ENCODE measurements around the gene USB1.
"Not testable (repeated sequence)": the region's sequence is repeated elsewhere in the genome, so short reads cannot be mapped to it uniquely, and the experiment has no call there.

Gene USB1

GRCh38 chr16:57994361-57994760 lies 6.8 kb upstream of the USB1 start:
- no peak for DNase-seq (ENCODE audit: low read depth, low spot score)

DNA sequence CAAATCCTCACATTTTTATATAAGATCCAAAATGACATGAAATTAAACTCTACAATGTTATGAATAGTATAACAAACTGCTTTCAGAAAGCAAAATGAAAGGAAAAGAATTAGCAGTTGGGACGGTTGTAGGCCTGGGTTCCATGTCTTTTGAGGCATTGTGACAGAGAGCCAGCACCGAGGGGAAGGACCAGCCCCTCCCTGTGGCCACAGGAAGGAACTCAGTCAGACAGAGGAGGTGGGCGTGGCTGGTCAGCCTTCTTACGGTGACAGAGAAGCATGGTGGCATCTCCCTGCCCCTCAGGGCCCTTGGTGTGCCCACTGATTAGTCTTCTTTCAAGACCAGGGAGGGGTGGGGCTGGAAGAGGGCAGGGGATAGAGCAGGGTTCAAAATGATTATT lies 6.4 kb upstream of the USB1 start:
- DNase-seq (ENCODE audit: low read depth, low spot score): no peak

DNA sequence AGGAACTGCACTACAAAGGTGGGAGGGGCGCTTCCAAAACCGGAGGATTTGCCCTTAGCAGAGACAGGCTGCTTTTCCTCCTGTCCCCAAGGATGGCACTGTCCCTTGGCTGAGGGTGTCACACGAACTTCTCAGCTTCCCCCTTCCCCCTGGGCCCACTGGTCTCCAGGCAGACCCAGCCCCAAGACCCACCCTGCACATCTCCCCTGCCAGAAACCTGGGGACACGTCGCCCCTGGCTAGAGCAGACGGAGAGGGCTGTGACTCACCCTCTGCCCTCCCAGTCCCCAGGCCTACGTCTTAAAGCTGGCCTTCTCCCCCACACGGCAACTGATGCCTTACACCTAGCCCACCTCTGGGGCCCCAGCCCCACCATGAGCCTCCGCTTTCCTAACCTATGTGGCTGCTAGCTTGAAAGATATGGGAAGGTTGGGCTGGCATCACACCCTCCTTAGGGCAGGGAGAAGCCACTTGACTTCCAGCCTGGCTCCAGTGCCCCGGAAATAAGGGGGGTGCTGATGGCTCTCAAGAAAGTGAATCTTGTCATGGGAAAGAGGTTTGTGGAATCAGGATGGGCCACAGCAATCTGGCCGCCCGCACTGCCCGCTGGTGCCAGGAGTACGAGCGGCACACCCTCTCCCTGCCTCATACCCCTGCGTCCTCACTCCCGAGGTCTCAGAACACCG lies 5.3 kb upstream of the USB1 start:
- DNase-seq (ENCODE audit: low read depth, low spot score): no peak

DNA sequence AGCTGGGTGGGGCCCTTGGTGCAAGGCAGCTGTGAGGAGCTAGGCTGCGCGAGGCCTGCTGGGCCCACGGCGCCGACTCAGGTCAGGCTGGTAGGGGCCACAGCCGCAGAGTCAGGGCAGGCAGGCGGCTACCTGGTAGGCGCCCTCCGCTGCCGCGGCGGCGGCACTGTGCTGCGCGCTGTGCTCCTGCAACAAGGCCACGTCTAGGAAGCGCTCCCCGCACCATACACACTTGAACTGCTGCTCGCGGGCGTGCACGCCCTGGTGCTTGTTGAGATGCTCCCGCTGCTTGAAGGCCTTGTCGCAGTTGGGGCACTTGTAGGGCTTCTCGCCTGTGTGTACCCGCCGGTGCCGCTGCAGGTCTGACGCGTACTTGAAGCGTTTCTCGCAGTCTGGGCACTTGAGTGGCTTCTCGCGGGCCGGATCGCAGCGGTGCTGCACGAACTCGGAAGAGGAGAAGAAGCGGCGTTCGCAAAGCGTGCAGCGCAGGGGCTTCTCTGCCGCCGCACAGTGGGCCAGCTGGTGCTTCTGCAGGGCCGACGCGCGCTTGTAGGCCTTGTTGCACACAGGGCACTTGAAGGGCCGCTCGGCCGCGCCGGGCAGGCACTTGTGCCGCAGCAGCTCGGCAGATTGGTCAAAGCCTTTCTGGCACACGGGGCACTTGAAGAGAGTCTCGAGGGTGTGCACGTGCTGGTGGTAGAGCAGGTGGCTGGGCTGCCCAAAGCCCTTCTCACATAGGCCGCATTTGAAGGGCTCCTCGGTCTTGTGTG lies 4.6 kb upstream of the USB1 start:
- no peak for DNase-seq (ENCODE audit: low read depth, low spot score)

DNA sequence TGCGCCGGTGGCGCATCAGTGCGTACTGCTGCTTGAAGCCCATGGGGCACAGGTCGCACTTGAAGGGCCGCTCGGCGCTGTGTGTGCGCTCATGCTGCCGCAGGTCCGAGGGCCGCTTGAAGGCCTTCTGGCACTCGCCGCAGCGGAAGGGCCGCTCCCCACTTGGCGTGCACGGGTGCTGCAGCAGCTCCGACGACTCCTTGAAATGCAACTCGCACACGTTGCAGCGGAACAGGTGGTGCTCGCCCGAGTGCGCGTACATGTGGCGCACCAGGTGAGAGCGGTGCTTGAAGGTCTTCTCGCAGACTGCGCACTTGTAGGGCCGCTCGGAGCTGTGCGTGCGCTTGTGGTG lies 4.1 kb upstream of the USB1 start:
- DNase-seq (ENCODE audit: low read depth, low spot score): no peak

- DNase-seq (ENCODE audit: low read depth, low spot score): no peak
Measured at GRCh38 chr16:57997528-57998265, 3.5 kb upstream of the USB1 start.

- DNase-seq (ENCODE audit: low read depth, low spot score): no peak
Measured at GRCh38 chr16:57998486-57998885, 2.7 kb upstream of the USB1 start.

GRCh38 chr16:57998992-57999365 lies 2.2 kb upstream of the USB1 start:
- no peak for DNase-seq (ENCODE audit: low read depth, low spot score)

- DNase-seq (ENCODE audit: low read depth, low spot score): no peak
Measured at GRCh38 chr16:57999366-57999970, 1.7 kb upstream of the USB1 start.

- no peak for DNase-seq (ENCODE audit: low read depth, low spot score)
Measured at GRCh38 chr16:57999971-58000705, 1.1 kb upstream of the USB1 start, which contains the start of gene ZNF319. ZNF319 (minus strand) TSS chr16:58000672; CDS start chr16:57998265, 2,407 bp downstream.

GRCh38 chr16:58001781-58002415 lies 691 bp downstream of the USB1 start:
- DNase-seq (ENCODE audit: low read depth, low spot score): no peak

DNA sequence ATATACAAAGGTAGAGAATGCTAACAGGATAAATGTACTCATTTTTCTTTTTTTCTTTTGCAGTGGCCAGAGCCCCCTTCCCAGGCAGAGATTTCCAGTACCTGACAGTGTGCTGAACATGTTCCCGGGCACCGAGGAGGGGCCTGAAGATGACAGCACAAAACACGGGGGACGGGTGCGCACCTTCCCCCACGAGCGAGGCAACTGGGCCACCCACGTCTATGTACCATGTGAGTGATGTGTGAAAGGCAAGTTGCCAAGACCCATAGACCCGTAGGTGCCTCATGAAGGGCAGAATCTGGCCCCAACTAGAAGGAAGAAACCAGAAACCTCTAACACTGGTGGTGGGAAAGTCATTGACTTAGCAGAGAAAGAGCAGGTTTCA lies 1.2 kb downstream of the USB1 start:
- DNase-seq (ENCODE audit: low read depth, low spot score): no peak

DNA sequence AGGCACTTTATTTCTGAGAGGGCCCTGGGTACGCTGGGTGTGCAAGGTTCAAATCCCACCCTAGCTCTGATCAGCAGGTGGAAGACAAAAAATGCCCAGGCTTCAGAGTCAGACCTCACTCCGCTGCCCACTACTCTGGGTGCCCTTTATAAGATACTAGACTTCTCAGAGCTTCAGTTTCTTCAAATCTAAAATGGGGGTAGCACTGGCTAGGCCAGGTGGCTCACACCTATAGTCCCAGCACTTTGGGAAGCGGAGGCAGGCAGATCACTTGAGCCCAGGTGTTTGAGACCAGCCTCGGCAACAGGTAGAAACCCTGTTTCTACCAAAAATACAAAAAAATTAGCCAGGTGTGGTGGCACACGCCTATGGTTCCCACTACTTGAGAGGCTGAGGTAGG lies 1.7 kb downstream of the USB1 start:
- no peak for DNase-seq (ENCODE audit: low read depth, low spot score)

DNA sequence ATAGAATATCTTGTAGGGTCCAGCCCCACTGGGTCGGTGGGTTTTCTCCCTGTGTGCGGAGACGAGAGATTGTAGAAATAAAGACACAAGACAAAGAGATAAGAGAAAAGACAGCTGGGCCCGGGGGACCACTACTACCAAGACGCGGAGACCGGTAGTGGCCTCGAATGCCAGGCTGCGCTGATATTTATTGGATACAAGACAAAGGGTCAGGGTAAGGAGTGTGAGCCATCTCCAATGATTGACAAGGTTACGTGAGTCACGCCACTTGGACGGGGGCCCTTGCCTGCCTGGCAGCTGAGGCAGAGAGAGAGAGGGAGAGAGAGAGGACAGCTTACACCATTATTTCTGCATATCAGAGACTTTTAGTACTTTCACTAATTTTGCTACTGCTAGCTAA lies 3.5 kb downstream of the USB1 start:
- DNase-seq (ENCODE audit: low read depth, low spot score): not testable (repeated sequence)

DNA sequence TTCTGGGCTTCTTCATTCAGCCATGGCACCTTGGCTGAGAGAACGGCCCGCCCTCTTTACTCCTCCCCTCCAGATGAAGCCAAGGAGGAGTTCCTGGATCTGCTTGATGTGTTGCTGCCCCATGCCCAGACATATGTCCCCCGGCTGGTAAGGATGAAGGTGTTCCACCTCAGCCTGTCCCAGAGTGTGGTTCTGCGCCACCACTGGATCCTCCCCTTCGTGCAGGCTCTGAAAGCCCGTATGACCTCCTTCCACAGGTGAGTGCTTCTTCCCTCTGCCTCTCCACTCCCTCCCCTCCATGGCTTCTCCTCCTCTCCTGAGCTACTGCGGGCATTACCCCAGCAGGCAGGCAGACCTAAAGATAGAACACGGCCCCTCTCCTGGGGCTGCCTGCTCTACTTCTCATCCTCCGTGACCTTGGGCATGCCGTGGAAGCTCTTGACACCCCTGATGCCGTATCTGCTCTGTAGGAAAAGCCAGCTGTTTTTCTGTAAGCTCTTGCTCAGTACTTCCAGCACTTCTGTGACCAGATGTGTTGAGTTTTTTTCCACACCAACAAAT lies 8.7 kb downstream of the USB1 start:
- no peak for DNase-seq (ENCODE audit: low read depth, low spot score)

DNA sequence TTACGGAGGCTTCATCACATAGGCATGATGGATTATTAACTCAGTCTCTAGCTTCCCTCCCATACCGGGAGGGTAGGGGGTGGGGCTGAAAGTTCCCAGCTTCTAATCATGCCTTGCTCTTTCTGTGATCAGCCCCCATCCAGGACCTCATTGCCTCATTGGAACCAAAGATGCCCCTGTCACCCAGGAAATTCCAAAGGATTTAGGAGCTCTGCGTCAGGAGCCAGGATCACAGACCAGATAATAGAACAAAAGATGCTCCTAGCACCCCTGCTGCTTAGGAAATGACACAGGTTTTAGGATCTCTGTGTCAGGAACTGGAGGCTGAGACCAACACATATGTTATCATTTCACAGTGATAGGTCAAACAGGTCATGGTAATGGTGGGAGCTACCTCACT lies 9.7 kb downstream of the USB1 start:
- DNase-seq (ENCODE audit: low read depth, low spot score): no peak

DNA sequence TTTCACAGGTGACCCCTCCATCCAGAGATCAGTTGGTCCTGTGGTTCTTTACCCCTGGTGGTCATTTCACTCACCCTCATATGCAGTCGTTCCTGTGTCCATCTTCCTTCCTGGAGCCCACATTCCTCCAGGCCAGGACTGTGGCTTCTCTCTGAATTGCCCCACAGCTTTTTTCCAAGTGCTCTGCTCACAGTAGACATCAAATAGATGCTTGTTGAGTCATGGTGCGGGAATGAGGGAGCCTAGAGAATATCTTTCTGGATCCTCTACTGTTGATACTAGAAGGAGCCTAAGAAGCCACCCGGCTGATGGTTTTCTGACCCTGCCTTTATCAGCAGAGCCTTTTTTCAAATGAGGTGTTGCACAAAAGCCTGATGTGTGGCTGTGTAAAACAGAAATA lies 10.4 kb downstream of the USB1 start:
- DNase-seq (ENCODE audit: low read depth, low spot score): no peak

- no peak for DNase-seq (ENCODE audit: low read depth, low spot score)
Measured at GRCh38 chr16:58012481-58012880, 11.3 kb downstream of the USB1 start.

DNA sequence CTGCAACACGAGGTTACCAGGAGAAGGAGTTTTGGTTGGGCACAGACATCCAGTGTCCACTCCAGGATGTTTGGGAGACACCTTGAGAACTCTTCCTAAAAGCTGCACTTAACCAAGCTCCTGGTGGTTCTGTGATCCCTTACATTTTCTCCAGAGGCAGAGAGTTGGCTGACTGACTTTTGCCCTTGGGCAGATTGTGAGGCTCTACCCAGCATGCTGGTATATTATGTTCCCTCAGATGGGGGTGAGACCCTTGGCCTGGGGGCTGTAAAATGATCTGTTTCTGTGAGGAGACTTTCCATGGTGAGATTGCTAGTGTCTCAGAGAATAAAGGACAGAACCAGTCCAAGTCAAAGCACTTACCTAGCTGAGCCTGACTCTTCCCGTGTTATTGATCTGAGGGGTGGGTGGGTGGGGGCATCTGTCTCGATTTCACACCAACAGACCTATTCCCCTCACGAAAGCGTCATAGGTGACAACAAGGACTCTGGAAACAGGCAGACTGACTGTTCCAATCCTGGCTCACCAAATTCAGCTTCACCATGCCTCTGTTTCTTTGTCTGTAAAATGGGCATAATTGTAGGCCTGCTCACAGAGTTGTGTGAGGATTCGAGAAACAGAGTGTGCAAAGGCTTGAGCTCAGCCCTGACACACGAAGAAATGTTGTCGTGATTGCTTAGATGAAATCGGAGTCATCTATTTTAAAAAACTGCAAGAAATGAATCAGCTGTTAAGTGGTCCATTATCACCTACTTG lies 12.2 kb downstream of the USB1 start:
- DNase-seq (ENCODE audit: low read depth, low spot score): no peak

DNA sequence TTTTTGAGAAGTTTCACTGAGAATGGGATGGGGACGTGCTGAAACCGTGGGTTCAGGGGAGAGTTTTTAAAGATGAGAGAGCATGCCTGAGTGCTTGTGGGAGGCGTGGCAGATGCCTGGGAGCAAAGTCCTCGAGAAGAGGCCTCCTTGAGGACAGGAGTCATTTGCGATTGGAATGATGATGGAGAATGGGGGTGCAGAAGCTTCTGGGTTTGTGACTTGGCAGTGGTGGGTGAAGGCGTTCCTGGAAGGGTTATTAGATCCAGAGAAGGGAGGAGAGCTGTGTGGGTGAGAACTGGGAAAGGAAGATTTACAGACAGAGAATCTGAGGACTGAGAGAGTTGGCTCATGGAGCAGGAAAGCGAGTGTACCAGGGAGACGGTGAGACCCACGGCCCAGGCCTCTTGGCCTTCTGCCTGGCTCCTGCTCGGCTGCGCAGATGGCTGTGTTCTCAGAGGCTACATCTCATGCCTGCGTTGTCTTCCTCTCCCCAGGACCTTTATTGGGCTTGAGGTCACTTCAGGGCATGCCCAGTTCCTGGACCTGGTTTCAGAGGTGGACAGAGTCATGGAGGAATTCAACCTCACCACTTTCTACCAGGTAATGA lies 15.7 kb downstream of the USB1 start:
- no peak for DNase-seq (ENCODE audit: low read depth, low spot score)
